Measurements from ENCODE around the gene CSH1.
"Not testable (repeated sequence)": the region's sequence is repeated elsewhere in the genome, so short reads cannot be mapped to it uniquely, and the experiment has no call there.

The CSH1 gene

GRCh38 chr17:63896524-63897354 is at the start of gene CSH1:
TSS of gene CSH1 (minus strand) at chr17:63896574. CDS start at chr17:63896511, 63 bp downstream.
- DNase-seq: not testable (repeated sequence)

GRCh38 chr17:63945784-63946439 is 49.5 kb upstream of the CSH1 start:
- no peak for DNase-seq

- DNase-seq: no peak
Measured at GRCh38 chr17:63944736-63945499, 48.5 kb upstream of the CSH1 start.

GRCh38 chr17:63943745-63944144 is 47.4 kb upstream of the CSH1 start:
- DNase-seq: no peak

- no peak for DNase-seq
Measured at GRCh38 chr17:63942309-63942985, 46.1 kb upstream of the CSH1 start.

GRCh38 chr17:63941751-63942150 is 45.4 kb upstream of the CSH1 start:
- no peak for DNase-seq

GRCh38 chr17:63941162-63941561 is 44.8 kb upstream of the CSH1 start:
- DNase-seq: no peak

GRCh38 chr17:63940584-63940983 is 44.2 kb upstream of the CSH1 start:
- no peak for DNase-seq

GRCh38 chr17:63939884-63940283 is 43.5 kb upstream of the CSH1 start:
- DNase-seq: no peak

- no peak for DNase-seq
Measured at GRCh38 chr17:63939401-63939800, 43.0 kb upstream of the CSH1 start.

GRCh38 chr17:63937920-63938319 is 41.5 kb upstream of the CSH1 start:
- no peak for DNase-seq

GRCh38 chr17:63937319-63937718 is 40.9 kb upstream of the CSH1 start:
- no peak for DNase-seq

- no peak for DNase-seq
Measured at GRCh38 chr17:63934183-63935112, 38.1 kb upstream of the CSH1 start.

- no peak for DNase-seq
Measured at GRCh38 chr17:63933598-63933997, 37.2 kb upstream of the CSH1 start.

- no peak for DNase-seq
Measured at GRCh38 chr17:63932721-63933120, 36.3 kb upstream of the CSH1 start.

- DNase-seq: no peak
Measured at GRCh38 chr17:63931981-63932561, 35.7 kb upstream of the CSH1 start, which contains the start of gene CD79B. TSS of gene CD79B (minus strand) at chr17:63932331. CDS start at chr17:63932261, 70 bp downstream.

GRCh38 chr17:63930951-63931575 is 34.7 kb upstream of the CSH1 start:
- DNase-seq: no peak

GRCh38 chr17:63929860-63930766 is 33.7 kb upstream of the CSH1 start:
- no peak for DNase-seq

GRCh38 chr17:63928966-63929695 is 32.8 kb upstream of the CSH1 start:
- DNase-seq: no peak
